Kidney epithelial cell (primary cell): ENCODE results near the gene AVPR2. TPM values are rescaled to one million over a fixed set of nuclear protein-coding genes. Genes with fewer than 3 reads are reported as not detected.

Experiments
- DNase-seq: peaks from one replicate; pipeline ENCODE4 v3.0.0-alpha.2; 2010; ENCODE audit warnings: low read depth
- H3K27me3 ChIP-seq: 2 replicates; pipeline ENCODE4 v1.6.0; 2011; ENCODE audit warnings: low read length; ENCODE audit not compliant: control insufficient read depth, insufficient read depth
- H3K36me3 ChIP-seq: 2 replicates; pipeline ENCODE4 v1.5.1; 2011; ENCODE audit warnings: low read length; ENCODE audit not compliant: control insufficient read depth, insufficient read depth
- H3K4me3 ChIP-seq: 2 replicates; pipeline ENCODE4 v1.5.1; 2011; ENCODE audit warnings: low read depth, mild to moderate bottlenecking, control low read depth, low read length
- CTCF ChIP-seq: IDR thresholded peaks from 2 replicates; pipeline ENCODE4 v1.5.1; 2011; ENCODE audit warnings: mild to moderate bottlenecking, moderate library complexity, low read length, control low read depth, inconsistent platforms; ENCODE audit not compliant: insufficient read depth, poor library complexity, severe bottlenecking
- total RNA-seq: library from RNA; depleted of rRNA; stranded (reverse); fragments of >200 nt; gene quantifications from 2 replicates; pipeline ENCODE4 v1.2.3, GENCODE V29; 2015

AVPR2 gene
- total RNA-seq, 1 donor from 2014 or later: 0.08 TPM

- DNase-seq: no peak
- H3K4me3 ChIP-seq: no peak overlapping the region
- no peaks in the 10 kb centered on the region for H3K36me3 ChIP-seq
- H3K27me3 ChIP-seq: no peaks in the 10 kb centered on the region
- TF ChIP-seq CTCF: no peak
Observed at GRCh38 chrX:153862369-153863250, 41.9 kb upstream of the AVPR2 start.

DNA sequence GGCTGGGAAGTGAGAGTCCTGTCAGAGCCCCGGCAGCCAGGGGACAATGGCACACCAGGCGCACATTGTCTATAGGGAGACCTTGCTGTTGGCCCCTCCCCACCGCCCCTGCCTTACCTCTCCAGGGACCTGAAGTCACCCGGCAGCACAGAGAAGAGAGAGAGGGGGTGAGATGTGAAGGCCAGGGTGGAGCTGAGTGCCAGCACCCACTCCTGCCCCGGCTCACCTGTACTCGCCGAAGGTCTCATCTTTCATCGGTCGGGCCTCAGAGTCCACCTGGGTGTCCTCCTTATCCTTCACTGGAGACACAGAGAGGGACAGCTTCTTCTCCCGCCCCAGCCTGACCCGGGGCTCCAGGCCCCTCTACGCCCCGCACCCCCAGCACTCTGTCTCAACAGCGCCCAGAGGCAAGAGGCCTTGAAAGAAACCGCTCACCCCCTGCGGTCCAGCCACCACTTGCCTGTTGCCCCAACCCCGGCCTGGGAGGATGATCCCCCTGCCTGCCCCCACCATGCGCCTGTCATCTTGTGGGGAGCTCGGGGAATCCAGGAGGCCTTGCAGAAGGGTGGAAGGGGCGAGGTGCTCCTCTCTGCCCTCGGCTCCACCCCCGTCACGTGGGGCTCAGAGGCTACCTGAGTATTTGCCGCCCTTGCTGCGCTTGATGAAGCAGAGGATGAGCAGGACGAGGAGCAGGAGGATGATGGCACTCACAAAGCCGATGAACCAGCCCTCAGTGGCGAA, 41.1 kb upstream of the AVPR2 start:
- Histone ChIP-seq H3K36me3 (no peaks in the 10 kb centered on the region), H3K4me3 (no peak overlapping the region), H3K27me3 (no peaks in the 10 kb centered on the region)
- no peak for DNase-seq
- no peak for TF ChIP-seq CTCF

- no peak for TF ChIP-seq CTCF
- no peaks in the 10 kb centered on the region for H3K27me3 ChIP-seq
Observed at GRCh38 chrX:153864101-153864500, 40.4 kb upstream of the AVPR2 start.

DNA sequence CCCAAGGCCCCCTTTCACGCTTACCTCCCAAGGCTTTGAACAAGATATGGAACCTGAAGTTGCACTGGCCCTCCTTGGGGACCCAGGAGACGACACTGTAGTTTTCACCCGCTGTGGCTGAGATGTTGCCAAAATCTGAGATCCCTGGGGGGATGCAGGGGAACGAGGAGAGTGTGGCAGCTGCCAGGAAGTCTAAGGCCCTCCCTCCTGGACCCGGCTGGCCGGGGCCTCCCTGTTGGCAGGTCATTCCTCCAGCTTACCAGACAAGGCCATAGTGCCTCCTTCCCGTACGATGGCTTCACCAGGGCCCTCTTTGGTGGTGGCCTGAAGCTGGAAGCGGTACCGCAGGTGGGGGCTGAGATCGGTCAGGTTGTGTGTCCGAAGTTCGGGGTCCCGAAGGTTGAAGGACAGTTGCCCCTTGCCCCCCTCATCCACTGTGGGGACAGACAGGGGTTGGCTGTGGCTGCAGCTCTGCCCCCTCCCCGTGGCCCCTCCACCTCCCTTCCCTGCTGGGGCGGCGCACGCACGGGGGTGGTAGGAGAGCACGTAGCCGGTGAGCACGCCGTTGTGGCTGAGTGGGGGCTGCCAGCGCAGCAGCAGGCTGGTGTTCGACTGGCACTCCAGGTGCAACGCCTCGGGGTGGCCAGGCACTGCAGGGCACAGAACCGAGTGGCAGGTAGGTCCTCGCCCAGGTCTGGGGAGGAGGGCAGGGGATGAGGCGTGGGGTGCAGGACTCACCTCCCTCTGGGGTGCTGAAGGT, 39.7 kb upstream of the AVPR2 start:
- no peaks in the 10 kb centered on the region for H3K36me3 ChIP-seq
- no peaks in the 10 kb centered on the region for H3K27me3 ChIP-seq
- TF ChIP-seq CTCF: no peak
- no peak overlapping the region for H3K4me3 ChIP-seq
- DNase-seq: no peak

More at GRCh38 chrX:153864101-153864500, 40.4 kb upstream of the AVPR2 start:
- no peak overlapping the region for H3K4me3 ChIP-seq
- no peak for DNase-seq
- H3K36me3 ChIP-seq: no peaks in the 10 kb centered on the region

DNA sequence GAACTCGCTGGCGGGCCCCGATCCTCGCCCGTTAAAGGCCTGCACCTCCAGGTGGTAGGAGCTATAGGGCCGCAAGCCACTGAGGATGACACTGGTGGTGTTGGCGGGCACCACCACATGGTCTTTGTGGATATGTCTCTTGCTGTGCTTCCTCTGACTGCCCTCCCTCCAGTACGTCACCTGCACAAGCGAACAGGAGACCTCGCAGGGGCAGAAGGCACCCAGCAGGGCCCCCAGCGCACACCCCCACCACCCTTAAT, 39.2 kb upstream of the AVPR2 start:
- H3K36me3 ChIP-seq: no peaks in the 10 kb centered on the region
- no peak for TF ChIP-seq CTCF
- H3K4me3 ChIP-seq: no peak overlapping the region
- DNase-seq: no peak
- H3K27me3 ChIP-seq: no peaks in the 10 kb centered on the region
